GM23338 (cell line): ENCODE measurements around the gene RAB5IF. TPM values are rescaled to one million over a fixed set of nuclear protein-coding genes. Genes with fewer than 3 reads are reported as not detected.

Source experiments
- ATAC-seq: fragments of 200-7000 bp; cut with Tn5 transposase; 3 replicates; pipeline ENCODE4 v1.9.1; 2020
- DNase-seq: peaks from one replicate; pipeline ENCODE4 v3.0.0-alpha.2; 2015; ENCODE audit warnings: low spot score
- H2AFZ ChIP-seq: fragments of 200-600 bp; sonication (generic); 2 replicates; pipeline ENCODE4 v1.8.0; 2016; ENCODE audit warnings: antibody characterized with exemption, mild to moderate bottlenecking, moderate library complexity
- H3F3A ChIP-seq: fragments of 200-600 bp; sonication (generic); replicated peaks from 2 replicates; pipeline ENCODE4 v1.8.0; 2017; ENCODE audit warnings: antibody characterized with exemption, mixed run types, low read depth
- H3K27ac ChIP-seq: fragments of 200-600 bp; sonication (generic); 2 replicates; pipeline ENCODE4 v1.6.1; 2016; ENCODE audit warnings: low read depth
- H3K27me3 ChIP-seq: fragments of 200-600 bp; sonication (generic); 2 replicates; pipeline ENCODE4 v1.8.0; 2016; ENCODE audit warnings: mild to moderate bottlenecking, mixed run types, moderate library complexity; ENCODE audit not compliant: insufficient read depth
- H3K36me3 ChIP-seq: fragments of 200-600 bp; sonication (generic); 2 replicates; pipeline ENCODE4 v1.8.0; 2016; ENCODE audit warnings: mild to moderate bottlenecking; ENCODE audit not compliant: insufficient read depth
- H3K4me1 ChIP-seq: fragments of 200-600 bp; sonication (generic); 2 replicates; pipeline ENCODE4 v1.8.0; 2016; ENCODE audit warnings: mild to moderate bottlenecking, moderate library complexity; ENCODE audit not compliant: insufficient read depth
- H3K4me2 ChIP-seq: fragments of 200-600 bp; sonication (generic); 2 replicates; pipeline ENCODE4 v1.7.1; 2017; ENCODE audit warnings: mixed run types
- H3K4me3 ChIP-seq: fragments of 200-600 bp; sonication (generic); 2 replicates; pipeline ENCODE4 v1.6.1; 2016; ENCODE audit warnings: mixed run types
- H3K79me2 ChIP-seq: fragments of 200-600 bp; sonication (generic); replicated peaks from 2 replicates; pipeline ENCODE4 v1.8.0; 2017; ENCODE audit warnings: mild to moderate bottlenecking; ENCODE audit not compliant: insufficient read depth
- H3K9me2 ChIP-seq: fragments of 200-600 bp; sonication (generic); 2 replicates; pipeline ENCODE4 v1.8.0; 2017; ENCODE audit not compliant: insufficient read depth
- H4K20me1 ChIP-seq: fragments of 200-600 bp; sonication (generic); replicated peaks from 2 replicates; pipeline ENCODE4 v1.8.0; 2017; ENCODE audit warnings: mild to moderate bottlenecking; ENCODE audit not compliant: insufficient read depth
- H3K27ac Mint-ChIP-seq: 2 replicates; pipeline ENCODE4 v1.8.0; 2020; ENCODE audit warnings: inconsistent platforms, mild to moderate bottlenecking, moderate library complexity, mixed read lengths
- H3K27me3 Mint-ChIP-seq: 3 replicates; pipeline ENCODE4 v1.8.0; 2022; ENCODE audit warnings: low read depth, mild to moderate bottlenecking, moderate library complexity, mixed read lengths, inconsistent platforms; ENCODE audit not compliant: insufficient read depth, poor library complexity
- H3K36me3 Mint-ChIP-seq: 3 replicates; pipeline ENCODE4 v1.8.0; 2021; ENCODE audit warnings: low read depth, mild to moderate bottlenecking, inconsistent platforms, moderate library complexity, mixed read lengths
- H3K4me1 Mint-ChIP-seq: 3 replicates; pipeline ENCODE4 v1.8.0; 2020; ENCODE audit warnings: mild to moderate bottlenecking, inconsistent platforms, mixed read lengths
- H3K4me3 Mint-ChIP-seq: 3 replicates; pipeline ENCODE4 v1.8.0; 2021; ENCODE audit warnings: moderate library complexity, mild to moderate bottlenecking, inconsistent platforms, mixed read lengths
- H3K9me3 Mint-ChIP-seq: 3 replicates; pipeline ENCODE4 v1.8.0; 2020; ENCODE audit warnings: moderate library complexity, mild to moderate bottlenecking, inconsistent platforms, mixed read lengths
- CREB1 ChIP-seq: fragments of 250-450 bp; sonication (Bioruptor Pico); IDR thresholded peaks from 2 replicates; pipeline ENCODE4 v1.5.0; 2020; ENCODE audit warnings: low read depth, mild to moderate bottlenecking, moderate library complexity
- EZH2 ChIP-seq: fragments of 200-600 bp; sonication (generic); IDR thresholded peaks from one replicate; pipeline ENCODE4 v1.8.0; 2017; ENCODE audit warnings: antibody characterized with exemption, mild to moderate bottlenecking, low read depth; ENCODE audit not compliant: unreplicated experiment
- NANOG ChIP-seq: IDR thresholded peaks from 2 replicates; pipeline ENCODE4 v1.6.1; 2016; ENCODE audit warnings: antibody characterized with exemption, borderline replicate concordance
- STAT1 ChIP-seq: IDR thresholded peaks from one replicate; pipeline ENCODE4 v1.6.1; 2016; ENCODE audit warnings: antibody characterized with exemption; ENCODE audit not compliant: unreplicated experiment
- polyA plus RNA-seq: library from polyadenylated mRNA; unstranded; fragments of >200 nt; fragmentation: Nextera tagmentation; extraction: Ambion mirVana; gene quantifications from 2 replicates; pipeline ENCODE4 v1.2.1, GENCODE V29; 2016
- total RNA-seq: library from RNA; depleted of rRNA; stranded (reverse); fragments of >200 nt; shearing (Covaris generic); gene quantifications from 2 replicates; pipeline ENCODE4 v1.2.3, GENCODE V29; 2014
- TF ChIP-seq, protein P1 (sequence below): fragments of 250-450 bp; sonication (Bioruptor Pico); IDR thresholded peaks from 2 replicates; pipeline ENCODE4 v1.5.0; 2020; ENCODE audit warnings: mild to moderate bottlenecking, moderate library complexity
- TF ChIP-seq, protein P2 (sequence below): IDR thresholded peaks from 2 replicates; pipeline ENCODE4 v1.6.1; 2016; ENCODE audit warnings: antibody characterized with exemption
- TF ChIP-seq, protein P3 (sequence below): IDR thresholded peaks from one replicate; pipeline ENCODE4 v1.6.1; 2018; ENCODE audit warnings: antibody characterized with exemption; ENCODE audit not compliant: unreplicated experiment

Gene RAB5IF
- total and polyA plus RNA-seq, 2 experiments from 2014 or later, result 123 to 138 TPM

DNA sequence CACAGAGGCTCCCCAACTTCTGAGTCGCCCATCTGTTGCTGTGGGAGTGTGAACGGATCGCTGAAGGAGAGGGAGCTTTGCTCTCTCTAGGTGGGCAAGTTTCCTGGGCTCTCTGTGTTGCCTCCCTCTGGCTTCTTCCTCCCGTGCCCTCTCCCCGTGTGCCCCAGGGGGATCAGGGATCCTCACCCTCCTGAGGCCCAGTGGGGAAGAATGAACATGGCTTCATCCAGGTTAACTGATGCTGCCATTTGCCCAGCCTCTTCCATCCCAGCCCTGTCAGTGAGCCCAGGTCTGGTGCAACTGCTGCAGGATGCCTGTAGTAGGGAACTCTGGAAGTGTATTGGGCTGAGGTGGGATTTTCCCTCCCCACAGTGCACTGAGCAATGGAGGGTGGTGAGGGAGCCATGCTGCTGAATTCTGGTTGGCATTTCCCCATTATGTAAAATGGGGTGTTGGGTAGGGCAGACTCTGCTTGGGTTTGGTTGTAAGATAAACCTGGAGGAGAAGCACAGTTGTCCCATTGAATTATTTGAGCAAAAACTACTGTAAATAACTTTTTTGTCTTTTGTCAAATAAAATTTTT lies 12.1 kb upstream of the RAB5IF start (continued):
- TF ChIP-seq, protein P1, sequence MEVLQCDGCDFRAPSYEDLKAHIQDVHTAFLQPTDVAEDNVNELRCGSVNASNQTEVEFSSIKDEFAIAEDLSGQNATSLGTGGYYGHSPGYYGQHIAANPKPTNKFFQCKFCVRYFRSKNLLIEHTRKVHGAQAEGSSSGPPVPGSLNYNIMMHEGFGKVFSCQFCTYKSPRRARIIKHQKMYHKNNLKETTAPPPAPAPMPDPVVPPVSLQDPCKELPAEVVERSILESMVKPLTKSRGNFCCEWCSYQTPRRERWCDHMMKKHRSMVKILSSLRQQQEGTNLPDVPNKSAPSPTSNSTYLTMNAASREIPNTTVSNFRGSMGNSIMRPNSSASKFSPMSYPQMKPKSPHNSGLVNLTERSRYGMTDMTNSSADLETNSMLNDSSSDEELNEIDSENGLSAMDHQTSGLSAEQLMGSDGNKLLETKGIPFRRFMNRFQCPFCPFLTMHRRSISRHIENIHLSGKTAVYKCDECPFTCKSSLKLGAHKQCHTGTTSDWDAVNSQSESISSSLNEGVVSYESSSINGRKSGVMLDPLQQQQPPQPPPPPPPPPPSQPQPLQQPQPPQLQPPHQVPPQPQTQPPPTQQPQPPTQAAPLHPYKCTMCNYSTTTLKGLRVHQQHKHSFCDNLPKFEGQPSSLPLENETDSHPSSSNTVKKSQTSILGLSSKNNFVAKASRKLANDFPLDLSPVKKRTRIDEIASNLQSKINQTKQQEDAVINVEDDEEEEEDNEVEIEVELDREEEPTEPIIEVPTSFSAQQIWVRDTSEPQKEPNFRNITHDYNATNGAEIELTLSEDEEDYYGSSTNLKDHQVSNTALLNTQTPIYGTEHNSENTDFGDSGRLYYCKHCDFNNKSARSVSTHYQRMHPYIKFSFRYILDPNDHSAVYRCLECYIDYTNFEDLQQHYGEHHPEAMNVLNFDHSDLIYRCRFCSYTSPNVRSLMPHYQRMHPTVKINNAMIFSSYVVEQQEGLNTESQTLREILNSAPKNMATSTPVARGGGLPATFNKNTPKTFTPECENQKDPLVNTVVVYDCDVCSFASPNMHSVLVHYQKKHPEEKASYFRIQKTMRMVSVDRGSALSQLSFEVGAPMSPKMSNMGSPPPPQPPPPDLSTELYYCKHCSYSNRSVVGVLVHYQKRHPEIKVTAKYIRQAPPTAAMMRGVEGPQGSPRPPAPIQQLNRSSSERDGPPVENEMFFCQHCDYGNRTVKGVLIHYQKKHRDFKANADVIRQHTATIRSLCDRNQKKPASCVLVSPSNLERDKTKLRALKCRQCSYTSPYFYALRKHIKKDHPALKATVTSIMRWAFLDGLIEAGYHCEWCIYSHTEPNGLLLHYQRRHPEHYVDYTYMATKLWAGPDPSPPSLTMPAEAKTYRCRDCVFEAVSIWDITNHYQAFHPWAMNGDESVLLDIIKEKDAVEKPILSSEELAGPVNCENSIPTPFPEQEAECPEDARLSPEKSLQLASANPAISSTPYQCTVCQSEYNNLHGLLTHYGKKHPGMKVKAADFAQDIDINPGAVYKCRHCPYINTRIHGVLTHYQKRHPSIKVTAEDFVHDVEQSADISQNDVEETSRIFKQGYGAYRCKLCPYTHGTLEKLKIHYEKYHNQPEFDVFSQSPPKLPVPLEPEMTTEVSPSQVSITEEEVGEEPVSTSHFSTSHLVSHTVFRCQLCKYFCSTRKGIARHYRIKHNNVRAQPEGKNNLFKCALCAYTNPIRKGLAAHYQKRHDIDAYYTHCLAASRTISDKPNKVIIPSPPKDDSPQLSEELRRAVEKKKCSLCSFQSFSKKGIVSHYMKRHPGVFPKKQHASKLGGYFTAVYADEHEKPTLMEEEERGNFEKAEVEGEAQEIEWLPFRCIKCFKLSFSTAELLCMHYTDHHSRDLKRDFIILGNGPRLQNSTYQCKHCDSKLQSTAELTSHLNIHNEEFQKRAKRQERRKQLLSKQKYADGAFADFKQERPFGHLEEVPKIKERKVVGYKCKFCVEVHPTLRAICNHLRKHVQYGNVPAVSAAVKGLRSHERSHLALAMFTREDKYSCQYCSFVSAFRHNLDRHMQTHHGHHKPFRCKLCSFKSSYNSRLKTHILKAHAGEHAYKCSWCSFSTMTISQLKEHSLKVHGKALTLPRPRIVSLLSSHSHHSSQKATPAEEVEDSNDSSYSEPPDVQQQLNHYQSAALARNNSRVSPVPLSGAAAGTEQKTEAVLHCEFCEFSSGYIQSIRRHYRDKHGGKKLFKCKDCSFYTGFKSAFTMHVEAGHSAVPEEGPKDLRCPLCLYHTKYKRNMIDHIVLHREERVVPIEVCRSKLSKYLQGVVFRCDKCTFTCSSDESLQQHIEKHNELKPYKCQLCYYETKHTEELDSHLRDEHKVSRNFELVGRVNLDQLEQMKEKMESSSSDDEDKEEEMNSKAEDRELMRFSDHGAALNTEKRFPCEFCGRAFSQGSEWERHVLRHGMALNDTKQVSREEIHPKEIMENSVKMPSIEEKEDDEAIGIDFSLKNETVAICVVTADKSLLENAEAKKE, result no peak
- no peak for TF ChIP-seq NANOG
- TF ChIP-seq CREB1, result no peak
- no peak for TF ChIP-seq EZH2

DNA sequence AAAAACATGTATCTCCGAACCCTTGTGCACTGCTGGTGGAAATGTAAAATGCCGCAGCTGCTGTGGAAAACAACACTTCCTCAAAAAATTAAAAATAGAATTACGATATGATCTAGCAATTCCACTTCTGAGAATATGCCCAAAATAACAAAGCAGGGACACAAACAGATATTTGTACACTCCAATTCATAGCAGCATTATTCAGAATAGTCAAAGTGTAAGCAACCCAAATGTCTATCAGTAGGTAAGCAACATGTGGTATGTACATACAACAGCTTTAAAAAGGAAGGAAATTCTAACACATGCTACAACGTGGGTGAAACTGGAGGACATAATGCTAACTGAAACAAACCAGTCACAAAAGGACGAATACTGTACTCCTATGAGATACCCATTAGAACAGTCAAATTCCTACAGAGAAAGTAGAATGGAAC lies 5.7 kb upstream of the RAB5IF start:
- Mint-ChIP-seq H3K4me1 (peaks cover 19% of the 10 kb centered on the region), H3K4me3 (no peak overlapping the region), H3K9me3 (no peaks in the 10 kb centered on the region), H3K27ac (no peak overlapping the region), H3K27me3 (peaks cover 7% of the 10 kb centered on the region), H3K36me3 (peaks cover 4% of the 10 kb centered on the region; the same call in 2 of the 3 replicates)
- Histone ChIP-seq H3F3A (0 out of 2 replicates have a peak, but pooled peaks cover 5% of the 10 kb centered on the region), H3K4me2 (no peak overlapping the region), H3K4me1 (peaks cover 15% of the 10 kb centered on the region), H2AFZ (no peak overlapping the region), H4K20me1 (no peaks in the 10 kb centered on the region), H3K4me3 (no peak overlapping the region), H3K36me3 (no peaks in the 10 kb centered on the region), H3K9me2 (no peaks in the 10 kb centered on the region), H3K27me3 (no peaks in the 10 kb centered on the region), H3K27ac (no peak overlapping the region), H3K79me2 (no peaks in the 10 kb centered on the region)
- no peak for DNase-seq
- no peak for ATAC-seq
- TF ChIP-seq, protein P2, sequence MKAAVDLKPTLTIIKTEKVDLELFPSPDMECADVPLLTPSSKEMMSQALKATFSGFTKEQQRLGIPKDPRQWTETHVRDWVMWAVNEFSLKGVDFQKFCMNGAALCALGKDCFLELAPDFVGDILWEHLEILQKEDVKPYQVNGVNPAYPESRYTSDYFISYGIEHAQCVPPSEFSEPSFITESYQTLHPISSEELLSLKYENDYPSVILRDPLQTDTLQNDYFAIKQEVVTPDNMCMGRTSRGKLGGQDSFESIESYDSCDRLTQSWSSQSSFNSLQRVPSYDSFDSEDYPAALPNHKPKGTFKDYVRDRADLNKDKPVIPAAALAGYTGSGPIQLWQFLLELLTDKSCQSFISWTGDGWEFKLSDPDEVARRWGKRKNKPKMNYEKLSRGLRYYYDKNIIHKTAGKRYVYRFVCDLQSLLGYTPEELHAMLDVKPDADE, result no peak
- TF ChIP-seq STAT1, result no peak
- TF ChIP-seq, protein P3, sequence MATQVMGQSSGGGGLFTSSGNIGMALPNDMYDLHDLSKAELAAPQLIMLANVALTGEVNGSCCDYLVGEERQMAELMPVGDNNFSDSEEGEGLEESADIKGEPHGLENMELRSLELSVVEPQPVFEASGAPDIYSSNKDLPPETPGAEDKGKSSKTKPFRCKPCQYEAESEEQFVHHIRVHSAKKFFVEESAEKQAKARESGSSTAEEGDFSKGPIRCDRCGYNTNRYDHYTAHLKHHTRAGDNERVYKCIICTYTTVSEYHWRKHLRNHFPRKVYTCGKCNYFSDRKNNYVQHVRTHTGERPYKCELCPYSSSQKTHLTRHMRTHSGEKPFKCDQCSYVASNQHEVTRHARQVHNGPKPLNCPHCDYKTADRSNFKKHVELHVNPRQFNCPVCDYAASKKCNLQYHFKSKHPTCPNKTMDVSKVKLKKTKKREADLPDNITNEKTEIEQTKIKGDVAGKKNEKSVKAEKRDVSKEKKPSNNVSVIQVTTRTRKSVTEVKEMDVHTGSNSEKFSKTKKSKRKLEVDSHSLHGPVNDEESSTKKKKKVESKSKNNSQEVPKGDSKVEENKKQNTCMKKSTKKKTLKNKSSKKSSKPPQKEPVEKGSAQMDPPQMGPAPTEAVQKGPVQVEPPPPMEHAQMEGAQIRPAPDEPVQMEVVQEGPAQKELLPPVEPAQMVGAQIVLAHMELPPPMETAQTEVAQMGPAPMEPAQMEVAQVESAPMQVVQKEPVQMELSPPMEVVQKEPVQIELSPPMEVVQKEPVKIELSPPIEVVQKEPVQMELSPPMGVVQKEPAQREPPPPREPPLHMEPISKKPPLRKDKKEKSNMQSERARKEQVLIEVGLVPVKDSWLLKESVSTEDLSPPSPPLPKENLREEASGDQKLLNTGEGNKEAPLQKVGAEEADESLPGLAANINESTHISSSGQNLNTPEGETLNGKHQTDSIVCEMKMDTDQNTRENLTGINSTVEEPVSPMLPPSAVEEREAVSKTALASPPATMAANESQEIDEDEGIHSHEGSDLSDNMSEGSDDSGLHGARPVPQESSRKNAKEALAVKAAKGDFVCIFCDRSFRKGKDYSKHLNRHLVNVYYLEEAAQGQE, result no peak
